Stimulated activated CD4-positive, alpha-beta T cell treated with anti-CD3 and anti-CD28 coated beads, Interleukin-12 subunit alpha, Interleukin-12 subunit beta, amount 100 ng/mL, for 48 hours (primary cell): ENCODE data around the gene TCF7L2.

Experiments used
- DNase-seq, 3 donors: peaks; one replicate each; pipeline ENCODE4 v3.0.0-alpha.2; 2020; ENCODE audit warnings: low read depth in 2 of 3, low spot score in 1 of 3

Gene TCF7L2

DNA sequence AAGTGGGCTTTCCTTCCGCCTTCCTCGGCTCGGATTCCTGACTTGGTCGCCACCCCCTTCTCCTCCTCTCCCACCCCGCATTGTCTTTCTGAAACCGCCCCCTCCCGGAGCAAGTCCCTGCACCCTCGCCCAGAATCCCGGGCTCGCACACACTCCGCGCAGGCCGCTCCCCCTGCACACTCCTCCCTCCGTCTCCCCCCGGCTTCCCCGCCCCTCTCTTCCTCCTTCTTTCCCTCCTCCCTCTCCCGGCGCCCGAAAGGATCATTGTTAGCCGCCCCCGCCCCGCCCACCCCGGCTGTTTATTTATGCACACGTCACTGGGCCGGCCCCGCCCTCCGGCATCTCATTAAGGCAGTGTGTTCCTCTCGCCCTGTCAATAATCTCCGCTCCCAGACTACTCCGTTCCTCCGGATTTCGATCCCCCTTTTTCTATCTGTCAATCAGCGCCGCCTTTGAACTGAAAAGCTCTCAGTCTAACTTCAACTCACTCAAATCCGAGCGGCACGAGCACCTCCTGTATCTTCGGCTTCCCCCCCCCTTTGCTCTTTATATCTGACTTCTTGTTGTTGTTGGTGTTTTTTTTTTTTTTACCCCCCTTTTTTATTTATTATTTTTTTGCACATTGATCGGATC, at the start of gene TCF7L2:
TSS of gene TCF7L2 (plus strand) at position 373 of the 633 bp plus-strand sequence. CDS start 510 bp downstream, outside the sequence.
- DNase-seq, result peak in 1 of 3 donors; percentile 33

DNA sequence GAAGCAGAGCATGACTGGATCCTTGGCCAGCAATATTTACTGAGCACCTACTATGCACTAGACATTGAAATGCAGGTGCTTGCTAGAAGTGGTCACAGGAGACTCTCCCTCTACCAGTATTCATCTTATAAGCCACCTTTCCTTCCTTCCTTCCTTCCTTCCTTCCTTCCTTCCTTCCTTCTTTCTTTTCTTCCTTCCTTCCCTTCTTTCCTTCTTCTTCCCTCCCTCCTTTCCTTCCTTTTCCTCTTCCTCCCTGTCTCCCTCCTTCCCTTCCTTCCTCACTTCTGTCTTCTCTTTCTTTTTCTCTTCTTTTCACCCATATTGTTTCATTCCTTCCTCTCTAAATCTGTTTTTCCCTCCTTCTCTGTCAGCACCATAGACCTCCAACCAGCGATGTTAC, 47.3 kb upstream of the TCF7L2 start:
- DNase-seq, result no peak

DNA sequence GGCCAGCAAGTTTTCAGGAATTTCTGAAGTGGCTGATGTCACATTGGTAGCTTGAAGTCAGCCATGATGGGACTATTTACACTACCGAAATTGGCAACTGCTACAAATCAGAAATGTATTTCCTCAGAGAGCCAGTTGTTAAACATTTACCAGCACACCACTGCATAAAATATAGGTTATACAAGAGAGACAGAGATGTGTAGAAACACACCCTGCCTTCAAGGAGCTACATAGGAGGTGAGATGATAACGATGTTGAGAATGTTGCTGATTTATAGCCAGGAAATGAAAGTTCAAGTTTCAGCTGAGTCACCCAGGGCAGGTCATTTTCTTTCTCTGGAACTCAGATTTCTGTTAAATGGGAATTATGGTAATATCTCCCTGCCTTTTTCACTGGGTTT, 46.0 kb upstream of the TCF7L2 start:
- no peak for DNase-seq

- no peak for DNase-seq
Measured at GRCh38 chr10:112906945-112907344, 43.1 kb upstream of the TCF7L2 start.

GRCh38 chr10:112907893-112908292, 42.2 kb upstream of the TCF7L2 start:
- DNase-seq, result no peak

DNA sequence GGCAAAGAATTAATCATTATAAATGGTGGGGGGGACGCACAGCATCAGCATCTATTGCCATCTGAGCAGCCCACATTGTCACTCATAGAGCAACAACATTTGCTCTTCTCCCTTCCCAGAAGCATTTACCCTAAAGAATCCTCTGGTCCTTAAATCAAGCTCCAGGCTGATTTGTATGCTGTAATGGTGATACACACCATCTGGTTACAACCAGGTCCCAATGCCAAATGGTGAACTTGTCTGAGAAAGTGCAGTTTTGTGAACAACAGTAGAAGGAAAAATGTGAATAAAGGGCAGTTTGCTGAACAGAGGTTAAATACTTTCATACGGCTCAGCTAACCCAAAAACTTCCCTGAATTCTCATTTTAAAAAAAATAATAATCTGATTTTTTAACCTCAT, 38.8 kb upstream of the TCF7L2 start:
- no peak for DNase-seq

- no peak for DNase-seq
Measured at GRCh38 chr10:112912410-112912928, 37.6 kb upstream of the TCF7L2 start.

GRCh38 chr10:112913255-112913654, 36.8 kb upstream of the TCF7L2 start:
- no peak for DNase-seq

DNA sequence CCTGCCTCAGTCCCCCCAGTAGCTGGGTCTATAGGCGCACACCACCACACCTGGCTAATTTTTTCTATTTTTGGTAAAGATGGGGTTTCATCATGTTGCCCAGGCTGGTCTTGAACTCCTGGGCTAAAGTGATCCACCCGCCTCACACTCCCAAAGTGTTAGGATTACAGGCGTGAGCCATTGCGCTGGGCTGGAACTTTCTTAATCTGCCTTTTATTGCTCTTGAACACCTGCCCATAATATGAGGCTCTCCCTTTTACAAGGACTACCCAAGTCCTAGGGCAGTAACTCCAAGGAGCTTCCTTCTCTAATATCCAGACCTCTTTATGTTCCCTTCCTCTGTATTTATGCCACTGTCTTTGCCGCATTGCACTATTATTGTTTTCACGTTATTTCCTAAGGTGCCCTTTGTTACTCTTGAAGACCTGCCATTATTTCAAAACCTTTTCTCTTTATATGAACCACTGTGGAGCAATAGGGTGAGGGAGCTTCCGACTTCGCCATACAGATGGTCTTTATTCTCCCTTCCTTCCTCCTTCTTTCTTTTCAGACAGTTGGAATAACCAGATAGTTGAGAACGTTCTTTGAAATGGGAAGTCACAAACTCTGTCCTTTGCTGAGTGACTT, 36.3 kb upstream of the TCF7L2 start:
- no peak for DNase-seq

- DNase-seq, result no peak
Measured at GRCh38 chr10:112914288-112914952, 35.6 kb upstream of the TCF7L2 start.

DNA sequence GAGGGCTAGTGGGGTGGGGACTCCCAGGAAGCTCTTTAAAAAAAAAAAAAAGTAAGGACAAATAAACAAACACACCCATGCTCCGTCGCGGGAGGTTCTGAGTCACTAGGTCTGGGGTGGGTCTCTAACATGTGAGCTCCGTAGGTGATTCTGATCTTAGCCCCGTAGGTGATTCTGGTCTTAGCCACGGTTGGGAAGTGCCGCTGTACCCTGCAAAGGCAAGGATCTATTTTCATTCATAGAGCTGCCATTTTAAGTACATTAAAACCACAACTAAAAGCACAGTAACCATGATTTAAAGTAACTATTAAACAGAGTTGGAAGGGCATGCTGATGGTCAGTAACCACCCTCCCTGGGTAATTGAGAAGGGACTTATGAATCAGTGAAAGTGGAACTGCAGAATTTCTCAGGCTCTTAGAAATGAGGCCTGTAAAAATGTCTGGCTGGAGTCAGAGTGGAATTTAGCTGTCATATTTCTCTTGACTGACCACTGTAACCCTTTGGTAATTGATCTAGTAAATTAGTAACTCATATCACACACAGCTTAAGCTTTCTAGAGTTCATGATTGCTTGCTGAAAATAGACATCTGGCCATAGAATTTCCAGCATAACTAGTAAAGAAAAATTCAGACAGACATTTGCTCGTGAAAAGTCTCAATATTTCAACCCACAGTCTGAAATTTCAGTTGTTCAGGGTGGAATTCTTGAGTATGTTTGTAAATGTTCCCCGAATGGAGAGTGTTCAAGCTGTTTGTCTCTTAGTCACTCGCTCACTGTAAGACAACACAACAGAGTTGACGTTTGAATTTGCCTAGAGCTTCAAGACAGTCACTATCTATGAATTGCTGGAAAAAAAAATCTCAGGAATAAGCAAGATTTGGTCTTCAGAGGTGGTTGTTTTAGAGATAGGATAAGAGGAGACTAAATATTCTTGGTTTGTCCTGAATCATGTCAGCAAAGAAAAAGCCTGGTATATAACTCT, 34.2 kb upstream of the TCF7L2 start:
- no peak for DNase-seq

DNA sequence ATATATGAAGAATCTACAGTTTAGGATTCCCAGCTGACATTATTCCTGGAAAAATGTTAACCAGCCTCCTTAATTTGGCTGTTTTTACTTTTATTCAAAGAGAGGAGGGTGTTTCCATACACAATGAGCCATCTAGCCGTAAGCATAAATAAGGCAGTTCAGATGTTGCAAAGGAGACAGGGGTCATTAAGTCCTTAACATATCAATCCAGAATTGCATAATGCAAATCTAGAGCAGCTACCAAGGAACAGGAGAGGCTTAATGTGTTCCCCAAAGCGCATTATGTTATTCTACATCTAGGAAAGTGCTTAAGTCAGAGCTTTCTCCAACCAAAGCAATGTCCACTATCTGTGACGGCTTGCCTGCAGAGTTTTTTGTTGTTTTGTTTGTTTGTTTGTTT, 32.4 kb upstream of the TCF7L2 start:
- DNase-seq, result no peak

GRCh38 chr10:112918771-112919170, 31.3 kb upstream of the TCF7L2 start:
- no peak for DNase-seq

- no peak for DNase-seq
Measured at GRCh38 chr10:112919721-112920120, 30.3 kb upstream of the TCF7L2 start.

DNA sequence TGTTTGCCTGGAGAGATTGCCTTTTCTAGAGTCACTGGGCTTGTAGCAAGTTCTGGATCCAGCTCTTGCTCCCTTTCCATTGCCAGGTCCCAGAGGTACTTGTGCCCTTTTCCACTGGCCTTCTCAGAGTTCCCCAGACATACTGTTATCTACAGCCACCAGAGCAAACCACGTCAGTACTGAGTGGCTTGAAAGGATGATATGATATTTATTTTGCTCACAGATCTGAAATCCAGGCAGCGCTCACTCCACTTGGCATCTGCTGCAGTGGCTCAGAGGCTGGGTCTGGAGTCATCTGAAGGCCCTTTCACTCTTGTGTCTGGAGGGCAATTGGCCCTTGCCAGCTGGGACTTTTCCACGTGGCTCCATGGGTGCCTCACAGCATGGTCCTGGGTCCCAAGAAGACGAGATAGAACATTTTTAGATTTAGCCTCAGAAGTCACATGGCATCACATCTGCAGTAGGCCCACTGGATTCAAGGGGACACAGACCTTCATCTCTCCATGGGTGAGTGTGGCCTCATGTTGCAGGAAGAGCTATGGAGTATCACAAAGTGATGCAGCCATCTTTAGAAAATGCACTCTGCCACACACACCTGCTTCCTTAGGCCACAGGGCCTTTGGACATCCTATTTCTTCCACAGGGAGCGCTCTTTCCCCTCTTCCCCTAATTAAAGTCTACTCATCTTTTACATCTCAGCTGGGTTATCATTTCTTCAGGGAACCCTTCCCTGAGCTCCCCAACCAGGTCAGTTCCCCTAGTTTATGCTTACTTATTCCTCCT, 22.9 kb upstream of the TCF7L2 start:
- no peak for DNase-seq

- no peak for DNase-seq
Measured at GRCh38 chr10:112927980-112928379, 22.1 kb upstream of the TCF7L2 start.

DNA sequence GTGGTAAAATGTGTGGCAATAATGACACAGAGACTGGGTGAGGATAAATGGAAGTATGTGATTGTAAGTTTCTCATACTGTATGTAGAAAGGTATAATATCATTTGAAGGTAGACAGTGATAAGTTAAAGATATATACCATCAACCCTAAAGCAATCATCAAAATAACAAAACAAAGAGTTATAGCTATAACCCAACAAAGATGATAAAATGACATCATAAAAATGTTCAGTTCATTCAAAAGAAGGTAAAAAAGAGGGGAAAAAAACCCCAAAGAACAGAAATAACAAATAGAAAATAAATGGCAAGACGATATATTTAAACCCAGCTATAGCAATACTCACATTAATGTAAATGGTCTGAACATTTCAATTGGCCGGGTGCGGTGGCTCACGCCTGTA, 17.4 kb upstream of the TCF7L2 start:
- no peak for DNase-seq

DNA sequence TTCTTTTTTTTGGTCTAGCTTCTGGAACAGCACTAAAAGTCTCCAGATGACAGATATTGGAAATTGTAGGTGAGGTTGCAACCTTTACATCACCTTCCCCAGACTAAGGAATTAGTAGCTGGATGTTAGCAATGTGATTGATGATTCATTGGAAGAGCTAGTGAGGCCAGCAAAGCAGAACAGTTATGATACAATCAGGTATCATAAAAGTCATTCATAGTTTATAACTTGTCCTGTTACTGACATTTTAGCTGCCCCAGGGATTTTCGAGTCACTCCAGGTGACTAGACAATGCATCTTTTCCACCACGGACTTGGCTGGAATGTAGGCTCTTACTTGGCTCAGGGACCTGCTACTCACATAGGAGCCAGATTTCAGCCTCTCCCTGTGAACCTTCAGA, 15.9 kb upstream of the TCF7L2 start:
- DNase-seq, result no peak

- no peak for DNase-seq
Measured at GRCh38 chr10:112938808-112939482, 11.1 kb upstream of the TCF7L2 start.

- DNase-seq, result no peak
Measured at GRCh38 chr10:112945811-112946210, 4.2 kb upstream of the TCF7L2 start.
